Heart left ventricle (tissue), 13 donors: ENCODE data around the gene CD160.

Experiments used
- CTCF ChIP-seq, 12 donors: fragments of 200-600 bp; sonication (generic) in 4 of 12; IDR thresholded peaks; one replicate each; pipeline versions ENCODE4 v1.5.0 to v1.8.0; 2018 to 2022; ENCODE audit warnings: antibody characterized with exemption in 12 of 12, mild to moderate bottlenecking in 5 of 12
- POLR2A ChIP-seq, 2 donors: fragments of 450-650 bp; IDR thresholded peaks; one replicate each; pipeline ENCODE4 v1.6.1; 2017; ENCODE audit warnings: antibody characterized with exemption in 2 of 2, mild to moderate bottlenecking in 2 of 2, moderate library complexity in 2 of 2
- donor health status: ischemic (EF 13 %, LVEDD 7.1; RV severe dilation, severe dysfunction).
- donor health status: DM: no; HTN: yes; CAD: no.
- donor health status: DM: no; HTN: no; CAD: no.
- donor health status: ischemic (EF 25% LVEDD 6.9; RV normal size, moderate dysfunction).
- donor health status: ischemic (EF 25% LVEDD 5.7; RV mildly dilated, moderate dysfunction).
- donor health status: ischemic (EF 35%, LVEDD 5.7; RV mildly dilated, moderate dysfunction).
- donor health status: nonischemic (EF 11% LVEDD 7.7; RV severe dilation, severe dysfunction).
- donor health status: DM: yes; HTN: yes; CAD: no.
- donor health status: PGD.
- donor health status: ischemic (EF 29% LVEDD 5.4; RV normal size, mild dysfunction).
- donor health status: nonischemic (EF 23%, LVEDD 6.1; RV moderate dilation, normal function).

- no peak for TF ChIP-seq CTCF (IDR thresholded peaks at IDR 0.05)
- no peak for TF ChIP-seq POLR2A (IDR thresholded peaks at IDR 0.05)
These were observed 54.1 kb downstream of the CD160 start for GRCh38 chr1:145773423-145773822.
